RWPE1 (cell line): Measurements from ENCODE around the gene KPNA1.
"Not testable (repeated sequence)": the region's sequence is repeated elsewhere in the genome, so short reads cannot be mapped to it uniquely, and the experiment has no call there.

Source experiments
- CTCF ChIA-PET: fragments of 350-600 bp; sonication (Branson Sonifier 250); formaldehyde crosslinking; extraction: SDS; loops from one replicate; lab custom pipeline; 2021; lab: Yijun Ruan, JAX
- POLR2A ChIA-PET: fragments of 400-600 bp; formaldehyde crosslinking; extraction: SDS; loops from one replicate; lab custom pipeline; 2020; ENCODE audit warnings: antibody characterized with exemption; ENCODE audit not compliant: low non-redundant PET; lab: Yijun Ruan, JAX
- DNase-seq: peaks from one replicate; pipeline ENCODE4 v3.0.0; 2012; ENCODE audit warnings: low spot score
- H3K27ac ChIP-seq: fragments of 450-650 bp; 2 replicates; pipeline ENCODE4 v1.5.1; 2017
- TF ChIP-seq, protein P1 (sequence below): fragments of 450-650 bp; conservative IDR thresholded peaks from 2 replicates; pipeline ENCODE4 v1.5.1; 2017; ENCODE audit warnings: low read depth, mild to moderate bottlenecking

KPNA1 gene

DNA sequence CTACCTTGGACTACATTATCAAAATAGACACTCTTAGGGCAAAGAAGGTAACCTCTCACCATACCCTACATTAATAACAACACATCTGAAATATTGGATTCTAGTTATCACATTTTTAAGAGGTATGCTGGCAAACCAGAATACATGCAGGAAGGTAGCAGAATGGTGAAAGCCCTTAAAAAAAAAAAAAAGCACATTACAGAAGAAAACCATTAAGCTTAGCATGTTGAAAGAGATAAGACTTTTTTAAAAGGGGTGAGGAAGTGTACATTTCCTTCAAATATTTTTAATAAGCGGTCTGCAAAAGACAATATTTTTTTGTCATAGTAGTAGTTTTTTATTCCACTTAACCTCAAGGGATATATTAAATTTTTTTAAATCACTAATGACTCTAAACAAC is 52.3 kb downstream of the KPNA1 start:
- TF ChIP-seq, protein P1, sequence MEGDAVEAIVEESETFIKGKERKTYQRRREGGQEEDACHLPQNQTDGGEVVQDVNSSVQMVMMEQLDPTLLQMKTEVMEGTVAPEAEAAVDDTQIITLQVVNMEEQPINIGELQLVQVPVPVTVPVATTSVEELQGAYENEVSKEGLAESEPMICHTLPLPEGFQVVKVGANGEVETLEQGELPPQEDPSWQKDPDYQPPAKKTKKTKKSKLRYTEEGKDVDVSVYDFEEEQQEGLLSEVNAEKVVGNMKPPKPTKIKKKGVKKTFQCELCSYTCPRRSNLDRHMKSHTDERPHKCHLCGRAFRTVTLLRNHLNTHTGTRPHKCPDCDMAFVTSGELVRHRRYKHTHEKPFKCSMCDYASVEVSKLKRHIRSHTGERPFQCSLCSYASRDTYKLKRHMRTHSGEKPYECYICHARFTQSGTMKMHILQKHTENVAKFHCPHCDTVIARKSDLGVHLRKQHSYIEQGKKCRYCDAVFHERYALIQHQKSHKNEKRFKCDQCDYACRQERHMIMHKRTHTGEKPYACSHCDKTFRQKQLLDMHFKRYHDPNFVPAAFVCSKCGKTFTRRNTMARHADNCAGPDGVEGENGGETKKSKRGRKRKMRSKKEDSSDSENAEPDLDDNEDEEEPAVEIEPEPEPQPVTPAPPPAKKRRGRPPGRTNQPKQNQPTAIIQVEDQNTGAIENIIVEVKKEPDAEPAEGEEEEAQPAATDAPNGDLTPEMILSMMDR: no peak
- no peak overlapping the region for H3K27ac ChIP-seq
- POLR2A ChIA-PET: no interaction called here
- no peak for DNase-seq
- CTCF ChIA-PET: interaction anchor here (0.6 kb wide), 1 partner anchor 76 kb away, joined by 3 read pairs; no protein-coding TSS in a partner anchor

DNA sequence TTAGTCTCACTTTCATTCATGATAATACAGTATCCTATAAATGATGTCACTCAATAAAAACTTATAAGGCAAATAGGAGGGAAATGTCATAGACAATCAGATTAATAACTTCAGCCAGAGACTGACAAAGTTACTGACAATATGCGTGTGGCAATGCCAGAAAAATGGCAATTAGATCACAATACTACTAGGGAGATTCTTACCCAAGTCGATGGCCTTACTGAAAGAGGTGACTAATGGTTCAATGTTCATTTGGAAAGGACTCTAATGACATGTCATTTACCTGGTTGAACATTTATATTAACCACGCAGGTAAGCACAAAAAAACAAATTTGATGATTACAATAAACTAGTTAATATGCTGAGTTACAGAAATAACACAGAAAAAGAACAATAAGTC is 52.9 kb downstream of the KPNA1 start:
- no peak for DNase-seq
- H3K27ac ChIP-seq: no peak overlapping the region
- TF ChIP-seq, protein P1: no peak
- ChIA-PET CTCF (no interaction called here), POLR2A (no interaction called here)

DNA sequence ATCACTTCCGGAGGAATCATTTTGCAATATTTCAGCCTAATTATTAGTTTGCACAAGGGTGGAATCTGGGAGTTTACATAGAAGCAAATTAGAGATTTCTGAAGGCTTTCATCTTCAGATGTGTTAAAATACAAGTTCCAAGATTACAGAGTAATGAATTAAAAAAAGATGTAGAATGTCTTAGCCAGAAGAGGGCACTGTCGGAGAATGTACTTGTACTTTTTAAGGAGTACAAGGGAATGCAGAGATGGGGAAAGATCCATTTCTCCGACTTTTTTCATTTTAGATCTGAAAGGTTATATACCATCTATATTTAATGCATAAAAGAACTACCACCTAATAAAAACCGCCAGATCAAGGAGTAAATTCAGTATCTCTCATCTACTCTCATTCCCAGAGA is 55.7 kb downstream of the KPNA1 start:
- H3K27ac ChIP-seq: no peak overlapping the region
- CTCF ChIA-PET: interaction anchor here (0.7 to 1.0 kb wide), 8 partner anchors 9 to 221 kb away, joined by 3 to 4 read pairs (median 4); no protein-coding TSS in a partner anchor
- DNase-seq: peak; percentile 23
- POLR2A ChIA-PET: no interaction called here
- TF ChIP-seq, protein P1: peak; percentile 63

DNA sequence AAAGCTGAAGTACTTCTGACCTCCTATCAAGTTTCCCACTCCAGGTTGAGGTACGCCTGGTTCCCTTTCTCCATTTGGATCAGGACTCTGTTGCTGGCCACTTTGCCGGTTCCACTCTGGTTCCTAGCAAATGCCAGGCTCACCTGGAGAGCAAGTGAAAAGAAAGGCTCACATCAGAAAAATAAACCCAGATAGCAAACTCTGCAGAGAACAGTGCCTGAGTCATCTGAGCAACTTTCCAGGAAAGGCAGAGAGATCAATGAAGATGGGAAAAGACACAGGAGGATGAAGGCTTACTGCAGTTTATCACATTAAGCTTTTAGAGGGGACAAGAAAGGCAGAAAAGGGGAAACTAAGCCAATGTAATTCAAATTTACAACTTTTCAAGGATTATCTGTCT is 57.0 kb downstream of the KPNA1 start:
- TF ChIP-seq, protein P1: no peak
- CTCF ChIA-PET: interaction anchor here (0.6 to 1.0 kb wide), 3 partner anchors 100 to 550 kb away, joined by 3 to 4 read pairs (median 3); no protein-coding TSS in a partner anchor
- POLR2A ChIA-PET: no interaction called here

DNA sequence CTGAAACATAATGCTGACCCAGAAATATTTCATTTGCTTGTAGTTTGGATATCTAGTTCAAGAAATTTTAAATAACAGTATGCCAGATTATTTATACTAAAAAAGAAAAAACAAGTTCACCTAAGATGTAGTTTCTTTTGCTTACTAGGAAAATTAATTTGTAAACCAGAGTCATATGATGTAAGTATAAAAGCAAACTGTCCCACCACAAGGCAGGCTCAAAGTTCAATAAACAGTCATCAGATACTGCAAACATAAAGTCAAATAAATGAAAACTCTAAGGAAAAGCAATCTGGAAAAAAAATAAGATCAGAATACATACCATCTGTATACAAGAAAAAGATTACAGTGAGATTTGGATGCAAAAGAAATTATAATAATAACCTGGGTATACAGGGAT is 58.7 kb downstream of the KPNA1 start:
- ChIA-PET CTCF (interaction anchor here (0.7 kb wide), 1 partner anchor 403 kb away, joined by 3 read pairs; no protein-coding TSS in a partner anchor), POLR2A (no interaction called here)
- no peak for DNase-seq
- TF ChIP-seq, protein P1: no peak
- H3K27ac ChIP-seq: no peak overlapping the region

More for the DNA sequence above, 57.0 kb downstream of the KPNA1 start:
- H3K27ac ChIP-seq: no peak overlapping the region
- no peak for DNase-seq

DNA sequence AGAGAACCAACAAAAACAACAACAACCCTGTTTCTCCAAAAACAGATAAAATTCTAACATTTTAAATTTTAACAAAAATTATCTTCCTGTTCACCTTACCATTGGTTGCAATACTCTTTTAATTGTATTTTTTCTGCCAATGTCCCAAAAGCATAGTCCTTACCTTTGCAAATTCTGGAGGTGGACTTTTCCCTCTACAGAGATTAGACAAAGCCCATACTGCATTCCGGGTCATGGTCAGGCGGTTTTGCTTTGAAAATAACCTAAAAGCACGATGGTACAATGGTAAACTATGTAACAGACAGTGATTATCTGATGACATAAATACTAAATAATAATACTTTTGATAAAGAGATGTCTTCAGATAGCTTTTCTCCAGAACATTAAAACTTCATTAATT is 63.4 kb downstream of the KPNA1 start:
- POLR2A ChIA-PET: no interaction called here
- CTCF ChIA-PET: no interaction called here

DNA sequence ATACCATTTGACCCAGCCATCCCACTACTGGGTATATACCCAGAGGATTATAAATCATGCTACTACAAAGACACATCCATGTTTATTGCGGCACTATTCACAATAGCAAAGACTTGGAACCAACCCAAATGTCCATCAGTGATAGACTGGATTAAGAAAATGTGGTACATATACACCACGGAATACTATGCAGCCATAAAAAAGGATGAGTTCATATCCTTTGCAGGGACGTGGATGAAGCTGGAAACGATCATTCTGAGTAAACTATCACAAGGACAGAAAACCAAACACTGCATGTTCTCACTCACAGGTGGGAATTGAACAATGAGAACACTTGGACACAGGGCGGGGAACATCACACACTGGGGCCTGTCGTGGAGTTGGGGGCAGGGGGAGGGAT is 66.5 kb downstream of the KPNA1 start:
- DNase-seq, CTCF ChIA-PET, POLR2A ChIA-PET, H3K27ac ChIP-seq: not testable (repeated sequence)

More for the DNA sequence above, 63.4 kb downstream of the KPNA1 start:
- TF ChIP-seq, protein P1: no peak
- no peak for DNase-seq
- H3K27ac ChIP-seq: no peak overlapping the region

DNA sequence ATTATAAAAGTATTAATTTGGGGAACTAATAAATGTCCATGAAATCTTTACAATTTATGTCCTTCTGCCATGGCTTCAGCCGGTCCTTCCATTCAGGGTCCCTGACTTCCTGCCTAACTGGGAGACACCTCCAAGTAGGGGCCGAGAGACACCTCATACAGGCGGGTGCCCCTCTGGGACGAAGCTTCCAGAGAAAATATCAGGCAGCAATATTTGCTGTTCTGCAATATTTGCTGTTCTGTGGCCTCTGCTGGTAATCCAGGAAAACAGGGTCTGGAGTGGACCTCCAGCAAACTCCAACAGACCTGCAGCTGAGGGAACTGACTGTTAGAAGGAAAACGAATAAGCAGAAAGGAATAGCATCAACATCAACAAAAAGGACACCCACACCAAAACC is 70.2 kb downstream of the KPNA1 start:
- DNase-seq, H3K27ac ChIP-seq, CTCF ChIA-PET, POLR2A ChIA-PET: not testable (repeated sequence)

DNA sequence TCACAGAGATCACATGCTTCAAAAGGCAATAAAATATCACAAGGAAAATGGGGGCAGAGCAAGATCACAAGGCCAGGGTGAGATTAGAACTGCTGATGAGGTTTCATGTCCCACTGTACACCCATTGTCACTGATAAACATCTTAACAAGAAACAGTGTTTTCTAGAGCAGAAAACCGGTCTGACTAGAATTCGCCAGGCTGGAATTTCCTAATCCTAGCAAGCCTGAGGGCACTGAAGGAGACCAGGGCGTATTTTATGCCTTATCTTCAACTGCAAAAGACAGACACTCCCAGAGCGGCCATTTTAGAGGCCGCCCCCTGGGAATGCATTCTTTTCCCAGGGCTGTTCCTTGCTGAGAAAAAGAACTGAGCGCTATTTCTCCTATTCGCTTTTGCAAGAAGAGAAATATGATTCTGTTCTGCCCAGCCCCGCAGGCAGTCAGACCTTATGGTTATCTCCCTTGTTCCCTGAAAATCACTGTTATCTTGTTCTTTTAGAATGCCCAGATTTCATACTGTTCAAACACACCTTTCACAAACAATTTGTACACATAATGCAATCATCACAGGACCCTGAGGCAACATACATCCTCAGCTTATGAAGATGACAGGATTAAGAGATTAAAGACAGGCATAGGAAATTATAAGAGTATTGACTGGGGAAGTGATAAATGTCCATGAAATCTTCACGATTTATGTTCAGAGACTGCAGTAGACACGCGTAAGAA is 70.8 kb downstream of the KPNA1 start:
- POLR2A ChIA-PET, H3K27ac ChIP-seq: not testable (repeated sequence)
- peak; percentile 18 for DNase-seq
- CTCF ChIA-PET: interaction anchor here (0.6 kb wide), 1 partner anchor 20 kb away, joined by 3 read pairs; no protein-coding TSS in a partner anchor
